ENCODE data around the gene RADIL.

The RADIL gene

DNA sequence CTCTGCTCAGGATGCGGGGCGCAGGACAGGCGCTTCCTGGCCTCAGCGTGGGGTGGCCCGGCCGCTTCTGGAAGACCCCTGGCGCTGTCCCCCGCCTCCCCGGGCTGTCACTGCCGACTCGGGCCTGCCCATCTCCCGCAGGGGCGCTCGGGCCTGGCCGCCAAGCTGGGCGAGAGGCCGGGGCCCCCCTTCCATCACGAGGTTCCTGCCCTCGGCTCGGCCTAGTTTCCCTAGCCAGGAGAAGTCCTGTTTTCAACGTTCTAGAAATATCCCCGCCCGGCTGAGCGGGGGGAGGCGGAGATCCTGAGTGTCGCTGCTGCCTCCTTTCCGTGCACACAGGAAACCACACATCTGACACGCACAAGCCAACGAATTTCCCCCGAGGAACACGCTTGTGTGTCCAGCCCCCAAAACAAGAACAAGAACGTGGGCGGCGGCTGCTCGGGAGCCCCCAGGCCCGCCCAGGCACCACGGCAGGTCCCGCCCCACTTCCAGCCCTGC lies 74.4 kb downstream of the RADIL start:
- H4K20me1 ChIP-seq (ENCODE audit: control insufficient read depth, insufficient read depth, low read depth, low read length), result no peaks in the 10 kb centered on the region
- peak overlapping the region; percentile 39; the same call in 1 of the 2 replicates for H3K4me2 ChIP-seq (ENCODE audit: low read length)
- no peak for TF ChIP-seq EZH2phosphoT487 (IDR thresholded peaks at IDR 0.05; ENCODE audit: borderline replicate concordance, low read length)
- TF ChIP-seq, protein P1, sequence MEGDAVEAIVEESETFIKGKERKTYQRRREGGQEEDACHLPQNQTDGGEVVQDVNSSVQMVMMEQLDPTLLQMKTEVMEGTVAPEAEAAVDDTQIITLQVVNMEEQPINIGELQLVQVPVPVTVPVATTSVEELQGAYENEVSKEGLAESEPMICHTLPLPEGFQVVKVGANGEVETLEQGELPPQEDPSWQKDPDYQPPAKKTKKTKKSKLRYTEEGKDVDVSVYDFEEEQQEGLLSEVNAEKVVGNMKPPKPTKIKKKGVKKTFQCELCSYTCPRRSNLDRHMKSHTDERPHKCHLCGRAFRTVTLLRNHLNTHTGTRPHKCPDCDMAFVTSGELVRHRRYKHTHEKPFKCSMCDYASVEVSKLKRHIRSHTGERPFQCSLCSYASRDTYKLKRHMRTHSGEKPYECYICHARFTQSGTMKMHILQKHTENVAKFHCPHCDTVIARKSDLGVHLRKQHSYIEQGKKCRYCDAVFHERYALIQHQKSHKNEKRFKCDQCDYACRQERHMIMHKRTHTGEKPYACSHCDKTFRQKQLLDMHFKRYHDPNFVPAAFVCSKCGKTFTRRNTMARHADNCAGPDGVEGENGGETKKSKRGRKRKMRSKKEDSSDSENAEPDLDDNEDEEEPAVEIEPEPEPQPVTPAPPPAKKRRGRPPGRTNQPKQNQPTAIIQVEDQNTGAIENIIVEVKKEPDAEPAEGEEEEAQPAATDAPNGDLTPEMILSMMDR (IDR thresholded peaks at IDR 0.05; ENCODE audit: low read depth, low read length, poor library complexity, severe bottlenecking), result no peak
- no peaks in the 10 kb centered on the region for H3K27me3 ChIP-seq (ENCODE audit: control insufficient read depth, low read length)
- H3K79me2 ChIP-seq (ENCODE audit: control insufficient read depth, low read length), result no peaks in the 10 kb centered on the region
- no peaks in the 10 kb centered on the region for H3K9me2 ChIP-seq (replicated peaks; ENCODE audit: control insufficient read depth, low read length)
- H3K4me3 ChIP-seq (ENCODE audit: low read length), result no peak overlapping the region
- H3K27ac ChIP-seq (ENCODE audit: low read depth, low read length), result no peak overlapping the region
- peaks cover 6% of the 10 kb centered on the region for H3K4me1 ChIP-seq (ENCODE audit: control insufficient read depth, low read length)
- no peaks in the 10 kb centered on the region for H3K9me3 ChIP-seq (ENCODE audit: control insufficient read depth, insufficient read depth, low read length)
- no peaks in the 10 kb centered on the region for H3K36me3 ChIP-seq (ENCODE audit: control insufficient read depth, low read length)
- H3F3A ChIP-seq (ENCODE audit: control insufficient read depth, insufficient read depth), result no peaks in the 10 kb centered on the region

DNA sequence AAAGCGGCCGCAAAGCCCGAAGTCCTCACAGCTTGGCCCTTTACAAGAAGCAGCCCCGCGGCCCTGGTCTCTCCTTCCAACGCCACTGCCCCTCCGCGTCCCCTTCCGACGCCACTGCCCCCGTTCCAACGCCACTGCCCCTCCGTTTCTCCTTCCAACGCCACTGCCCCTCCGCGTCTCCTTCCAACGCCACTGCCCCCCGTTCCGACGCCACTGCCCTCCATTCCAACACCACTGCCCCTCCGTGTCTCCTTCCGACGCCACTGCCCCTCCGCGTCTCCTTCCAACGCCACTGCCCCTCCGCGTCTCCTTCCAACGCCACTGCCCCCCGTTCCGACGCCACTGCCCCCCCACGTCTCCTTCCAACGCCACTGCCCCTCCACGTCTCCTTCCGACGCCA lies 75.0 kb downstream of the RADIL start:
- H4K20me1 ChIP-seq (ENCODE audit: control insufficient read depth, insufficient read depth, low read depth, low read length), result no peaks in the 10 kb centered on the region
- H3K4me2 ChIP-seq (ENCODE audit: low read length), result no peak overlapping the region
- no peaks in the 10 kb centered on the region for H3K9me2 ChIP-seq (replicated peaks; ENCODE audit: control insufficient read depth, low read length)
- H3K9me3 ChIP-seq (ENCODE audit: control insufficient read depth, insufficient read depth, low read length), result no peaks in the 10 kb centered on the region
- H3K4me1 ChIP-seq (ENCODE audit: control insufficient read depth, low read length), result peaks cover 6% of the 10 kb centered on the region
- no peak overlapping the region for H3K4me3 ChIP-seq (ENCODE audit: low read length)
- H3K36me3 ChIP-seq (ENCODE audit: control insufficient read depth, low read length), result no peaks in the 10 kb centered on the region
- H3F3A ChIP-seq (ENCODE audit: control insufficient read depth, insufficient read depth), result no peaks in the 10 kb centered on the region
- no peaks in the 10 kb centered on the region for H3K79me2 ChIP-seq (ENCODE audit: control insufficient read depth, low read length)
- TF ChIP-seq EZH2phosphoT487 (IDR thresholded peaks at IDR 0.05; ENCODE audit: borderline replicate concordance, low read length), result no peak
- TF ChIP-seq, protein P1 (IDR thresholded peaks at IDR 0.05; ENCODE audit: low read depth, low read length, poor library complexity, severe bottlenecking), result no peak
- H3K27me3 ChIP-seq (ENCODE audit: control insufficient read depth, low read length), result no peaks in the 10 kb centered on the region
- H3K27ac ChIP-seq (ENCODE audit: low read depth, low read length), result no peak overlapping the region

DNA sequence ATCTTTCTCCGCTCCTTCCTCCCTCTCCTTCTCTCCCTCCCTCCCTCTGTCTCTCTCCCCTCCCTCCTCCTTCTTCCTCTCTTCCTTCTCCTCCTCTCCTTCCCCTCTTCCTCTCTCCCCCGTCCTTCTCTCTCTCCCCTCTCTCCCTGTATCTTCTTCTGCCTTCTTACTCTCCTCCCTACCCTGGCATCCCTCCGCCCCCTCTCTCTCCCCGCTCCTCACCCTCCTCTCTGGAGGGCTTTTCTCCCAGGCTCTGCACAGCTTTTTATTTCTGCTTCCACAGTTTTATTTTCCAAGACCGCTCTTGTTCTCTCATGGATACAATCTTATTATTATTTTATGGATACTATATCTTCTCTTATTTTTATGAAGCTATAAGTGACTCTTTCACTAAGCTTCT lies 75.5 kb downstream of the RADIL start:
- Histone ChIP-seq H3K9me3 (ENCODE audit: control insufficient read depth, insufficient read depth, low read length) (no peaks in the 10 kb centered on the region), H3K4me3 (ENCODE audit: low read length) (no peak overlapping the region), H3K4me1 (ENCODE audit: control insufficient read depth, low read length) (peaks cover 6% of the 10 kb centered on the region), H3K27me3 (ENCODE audit: control insufficient read depth, low read length) (no peaks in the 10 kb centered on the region), H3K36me3 (ENCODE audit: control insufficient read depth, low read length) (no peaks in the 10 kb centered on the region), H3K79me2 (ENCODE audit: control insufficient read depth, low read length) (no peaks in the 10 kb centered on the region), H3K9me2 (replicated peaks; ENCODE audit: control insufficient read depth, low read length) (no peaks in the 10 kb centered on the region), H3F3A (ENCODE audit: control insufficient read depth, insufficient read depth) (no peaks in the 10 kb centered on the region), H3K4me2 (ENCODE audit: low read length) (no peak overlapping the region), H3K27ac (ENCODE audit: low read depth, low read length) (no peak overlapping the region), H4K20me1 (ENCODE audit: control insufficient read depth, insufficient read depth, low read depth, low read length) (no peaks in the 10 kb centered on the region)
- TF ChIP-seq, protein P1 (IDR thresholded peaks at IDR 0.05; ENCODE audit: low read depth, low read length, poor library complexity, severe bottlenecking), result no peak
- no peak for TF ChIP-seq EZH2phosphoT487 (IDR thresholded peaks at IDR 0.05; ENCODE audit: borderline replicate concordance, low read length)
